Neural progenitor cell (in vitro differentiated cells): ENCODE results near the gene PPP1R15B. TPM values are rescaled to one million over a fixed set of nuclear protein-coding genes. Genes with fewer than 3 reads are reported as not detected.

Experiments used
- DNase-seq: peaks from one replicate; pipeline ENCODE4 v3.0.0-alpha.2; 2016; ENCODE audit warnings: low spot score
- H2AFZ ChIP-seq: fragments of 200-600 bp; sonication (generic); replicated peaks from 2 replicates; pipeline ENCODE4 v1.6.1; 2016; ENCODE audit warnings: antibody characterized with exemption
- H3F3A ChIP-seq: fragments of 200-600 bp; sonication (generic); 2 replicates; pipeline ENCODE4 v1.6.1; 2016; ENCODE audit warnings: antibody characterized with exemption, low read depth
- H3K27ac ChIP-seq: fragments of 200-600 bp; sonication (generic); 2 replicates; pipeline ENCODE4 v1.5.1; 2016; ENCODE audit warnings: mild to moderate bottlenecking
- H3K27me3 ChIP-seq: fragments of 200-600 bp; sonication (generic); 2 replicates; pipeline ENCODE4 v1.6.1; 2016; ENCODE audit warnings: mild to moderate bottlenecking, moderate library complexity
- H3K36me3 ChIP-seq: fragments of 200-600 bp; sonication (generic); 2 replicates; pipeline ENCODE4 v1.5.1; 2016
- H3K4me1 ChIP-seq: fragments of 200-600 bp; sonication (generic); 2 replicates; pipeline ENCODE4 v1.6.1; 2016; ENCODE audit warnings: mixed run types
- H3K4me2 ChIP-seq: fragments of 200-600 bp; sonication (generic); 2 replicates; pipeline ENCODE4 v1.6.1; 2016
- H3K4me3 ChIP-seq: fragments of 200-600 bp; sonication (generic); 2 replicates; pipeline ENCODE4 v1.5.1; 2016
- H3K79me2 ChIP-seq: fragments of 200-600 bp; sonication (generic); 2 replicates; pipeline ENCODE4 v1.6.1; 2016; ENCODE audit warnings: low read depth
- H3K9ac ChIP-seq: fragments of 200-600 bp; sonication (generic); 2 replicates; pipeline ENCODE4 v1.6.1; 2016
- H3K9me3 ChIP-seq: fragments of 200-600 bp; sonication (generic); 2 replicates; pipeline ENCODE4 v1.5.1; 2016; ENCODE audit warnings: low read depth
- H4K20me1 ChIP-seq: fragments of 200-600 bp; sonication (generic); 2 replicates; pipeline ENCODE4 v1.6.1; 2016; ENCODE audit warnings: low read depth
- H3K27ac Mint-ChIP-seq: 3 replicates; pipeline ENCODE4 v1.8.0; 2021; ENCODE audit warnings: mixed read lengths
- H3K27me3 Mint-ChIP-seq: 2 replicates; pipeline ENCODE4 v1.8.0; 2022; ENCODE audit warnings: low read depth, mild to moderate bottlenecking, inconsistent platforms, moderate library complexity, mixed read lengths; ENCODE audit not compliant: insufficient read depth
- H3K36me3 Mint-ChIP-seq: 3 replicates; pipeline ENCODE4 v1.8.0; 2021; ENCODE audit warnings: mixed read lengths
- H3K4me1 Mint-ChIP-seq: 3 replicates; pipeline ENCODE4 v1.8.0; 2021; ENCODE audit warnings: mixed read lengths
- H3K4me3 Mint-ChIP-seq: 3 replicates; pipeline ENCODE4 v1.8.0; 2021; ENCODE audit warnings: mild to moderate bottlenecking, moderate library complexity, mixed read lengths
- H3K9me3 Mint-ChIP-seq: 3 replicates; pipeline ENCODE4 v1.8.0; 2020; ENCODE audit warnings: mixed read lengths
- CTCF ChIP-seq: fragments of 200-600 bp; sonication (generic); IDR thresholded peaks from 2 replicates; pipeline ENCODE4 v1.5.1; 2017; ENCODE audit warnings: antibody characterized with exemption, mild to moderate bottlenecking
- EZH2 ChIP-seq: fragments of 200-600 bp; sonication (generic); IDR thresholded peaks from 2 replicates; pipeline ENCODE4 v1.6.1; 2017; ENCODE audit warnings: antibody characterized with exemption, mild to moderate bottlenecking, moderate library complexity
- EZH2phosphoT487 ChIP-seq: fragments of 200-600 bp; sonication (generic); IDR thresholded peaks from 2 replicates; pipeline ENCODE4 v1.6.1; 2017; ENCODE audit warnings: antibody characterized with exemption
- total RNA-seq: library from RNA; depleted of rRNA; stranded (reverse); fragments of >200 nt; gene quantifications from 2 replicates; pipeline ENCODE4 v1.2.3, GENCODE V29; 2015; ENCODE audit warnings: low replicate concordance

The PPP1R15B gene
- total RNA-seq, 1 donor from 2014 or later, result 32.7 TPM

GRCh38 chr1:204396015-204396583 lies 15.5 kb downstream of the PPP1R15B start:
- Histone ChIP-seq H4K20me1 (no peaks in the 10 kb centered on the region), H3K4me3 (no peak overlapping the region), H3K27me3 (peaks cover 15% of the 10 kb centered on the region), H3K79me2 (no peaks in the 10 kb centered on the region), H3K4me1 (no peaks in the 10 kb centered on the region), H3K36me3 (no peaks in the 10 kb centered on the region), H3F3A (peaks cover 6% of the 10 kb centered on the region), H3K9ac (no peak overlapping the region), H3K27ac (no peak overlapping the region), H3K9me3 (no peaks in the 10 kb centered on the region), H2AFZ (no peak overlapping the region), H3K4me2 (no peak overlapping the region)
- Mint-ChIP-seq H3K27ac (no peak overlapping the region), H3K27me3 (no peaks in the 10 kb centered on the region), H3K4me1 (no peaks in the 10 kb centered on the region), H3K9me3 (no peaks in the 10 kb centered on the region), H3K36me3 (no peaks in the 10 kb centered on the region), H3K4me3 (no peak overlapping the region)
- no peak for DNase-seq
- TF ChIP-seq EZH2phosphoT487 (no peak), CTCF (no peak), EZH2 (no peak)

DNA sequence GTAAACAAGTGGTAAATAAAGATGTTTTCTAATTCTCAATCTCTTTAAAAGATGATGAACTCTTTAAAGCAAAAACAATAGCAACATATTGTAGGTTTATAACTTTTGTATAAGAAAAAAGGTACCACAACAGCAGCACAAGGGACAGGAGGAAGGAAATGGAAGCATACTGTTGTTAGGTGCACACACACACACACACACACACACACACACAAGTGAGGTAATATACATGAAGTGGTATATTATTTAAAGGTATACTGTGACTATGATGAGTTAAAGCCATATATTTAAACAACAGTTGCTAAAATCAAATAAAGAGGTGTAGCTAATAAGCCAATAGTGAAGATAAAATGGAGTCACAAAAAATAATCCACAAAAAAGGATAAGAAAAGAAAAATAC lies 20.0 kb downstream of the PPP1R15B start:
- Histone ChIP-seq H3K9me3 (no peaks in the 10 kb centered on the region), H3K9ac (no peak overlapping the region), H4K20me1 (no peaks in the 10 kb centered on the region), H3K4me3 (no peak overlapping the region), H3K27ac (no peak overlapping the region), H3K36me3 (no peaks in the 10 kb centered on the region), H2AFZ (no peak overlapping the region), H3K27me3 (peaks cover 35% of the 10 kb centered on the region), H3K4me1 (no peaks in the 10 kb centered on the region), H3K79me2 (no peaks in the 10 kb centered on the region), H3K4me2 (no peak overlapping the region), H3F3A (no peaks in the 10 kb centered on the region)
- Mint-ChIP-seq H3K27ac (no peak overlapping the region), H3K27me3 (peaks cover 2% of the 10 kb centered on the region), H3K9me3 (no peaks in the 10 kb centered on the region), H3K4me1 (no peaks in the 10 kb centered on the region), H3K4me3 (no peak overlapping the region), H3K36me3 (no peaks in the 10 kb centered on the region)
- no peak for TF ChIP-seq EZH2phosphoT487
- no peak for TF ChIP-seq EZH2
- TF ChIP-seq CTCF, result no peak
- DNase-seq, result no peak

- Mint-ChIP-seq H3K9me3 (no peaks in the 10 kb centered on the region), H3K27ac (no peak overlapping the region), H3K4me3 (no peak overlapping the region), H3K4me1 (no peaks in the 10 kb centered on the region), H3K27me3 (peaks cover 2% of the 10 kb centered on the region), H3K36me3 (no peaks in the 10 kb centered on the region)
- no peaks in the 10 kb centered on the region for H3K36me3 ChIP-seq
- H3F3A ChIP-seq, result no peaks in the 10 kb centered on the region
- H3K4me1 ChIP-seq, result no peaks in the 10 kb centered on the region
- H3K27me3 ChIP-seq, result peaks cover 43% of the 10 kb centered on the region
- no peaks in the 10 kb centered on the region for H3K79me2 ChIP-seq
- TF ChIP-seq EZH2, result no peak
- no peak for TF ChIP-seq EZH2phosphoT487
- no peak for TF ChIP-seq CTCF
- H3K4me2 ChIP-seq, result no peak overlapping the region
- H3K9me3 ChIP-seq, result no peaks in the 10 kb centered on the region
- H3K4me3 ChIP-seq, result no peak overlapping the region
- H3K27ac ChIP-seq, result no peak overlapping the region
- H3K9ac ChIP-seq, result no peak overlapping the region
- no peaks in the 10 kb centered on the region for H4K20me1 ChIP-seq
- no peak overlapping the region for H2AFZ ChIP-seq
- DNase-seq, result no peak
Measured at GRCh38 chr1:204390751-204391466, 20.7 kb downstream of the PPP1R15B start.
